ENCODE measurements around the gene PLD1. TPM values are rescaled to one million over a fixed set of nuclear protein-coding genes. Genes with fewer than 3 reads are reported as not detected.

The PLD1 gene
- total RNA-seq, 6 donors from 2014 or later: 11.2 to 47.1 (median 15.6) TPM

DNA sequence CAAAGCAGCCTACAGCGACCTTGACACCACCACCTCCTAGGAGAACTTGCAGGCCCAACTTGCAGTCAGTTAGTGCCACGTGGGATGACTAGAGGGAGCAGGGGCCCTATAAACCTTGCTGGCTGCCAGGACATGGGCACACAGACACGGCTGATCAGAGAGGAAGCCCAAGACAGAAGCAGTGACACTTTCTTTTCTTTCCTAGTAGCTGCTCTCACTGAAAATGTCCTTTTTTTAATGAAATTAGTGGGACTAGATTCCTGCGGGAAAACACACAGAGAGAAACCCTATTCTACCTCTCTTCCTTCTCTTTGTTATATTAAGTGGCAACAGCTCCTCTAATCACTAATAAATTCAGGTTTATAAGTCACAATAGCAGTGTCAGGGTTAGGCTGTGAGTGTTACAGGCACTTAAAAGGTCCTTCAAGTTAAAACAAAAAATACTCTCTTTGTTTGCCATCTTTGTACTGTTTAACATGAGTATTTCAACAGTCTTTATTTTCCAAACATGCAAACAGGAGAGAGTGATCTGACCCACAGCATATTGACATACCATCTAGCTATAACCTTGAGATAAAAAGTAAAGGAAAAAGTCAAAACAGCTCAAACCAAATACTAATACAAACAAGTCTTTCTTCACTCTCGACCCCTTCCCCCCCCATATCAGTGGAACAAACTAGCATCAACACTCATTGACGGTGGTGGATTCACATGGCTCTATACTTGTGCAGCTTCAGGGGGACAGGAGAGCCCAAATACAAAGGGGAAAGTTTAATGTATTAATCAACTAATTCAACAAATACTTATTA lies 30.7 kb upstream of the PLD1 start:
- H3K27ac ChIP-seq: no peak overlapping the region
- no peak for DNase-seq
- no peak for ATAC-seq (ENCODE audit: low FRiP score in 2 of 2)

GRCh38 chr3:171840445-171840810 lies 30.1 kb upstream of the PLD1 start:
- Histone ChIP-seq H3K36me3 (no peaks in the 10 kb centered on the region), H3K4me3 (no peak overlapping the region), H3K4me1 (peaks cover 0 to 8% (median 6%) of the 10 kb centered on the region in 4 donors), H3K27ac (no peak overlapping the region), H3K27me3 (no peaks in the 10 kb centered on the region), H3K9me3 (no peaks in the 10 kb centered on the region)
- ATAC-seq (ENCODE audit: low FRiP score in 2 of 2): no peak
- TF ChIP-seq, protein P1, sequence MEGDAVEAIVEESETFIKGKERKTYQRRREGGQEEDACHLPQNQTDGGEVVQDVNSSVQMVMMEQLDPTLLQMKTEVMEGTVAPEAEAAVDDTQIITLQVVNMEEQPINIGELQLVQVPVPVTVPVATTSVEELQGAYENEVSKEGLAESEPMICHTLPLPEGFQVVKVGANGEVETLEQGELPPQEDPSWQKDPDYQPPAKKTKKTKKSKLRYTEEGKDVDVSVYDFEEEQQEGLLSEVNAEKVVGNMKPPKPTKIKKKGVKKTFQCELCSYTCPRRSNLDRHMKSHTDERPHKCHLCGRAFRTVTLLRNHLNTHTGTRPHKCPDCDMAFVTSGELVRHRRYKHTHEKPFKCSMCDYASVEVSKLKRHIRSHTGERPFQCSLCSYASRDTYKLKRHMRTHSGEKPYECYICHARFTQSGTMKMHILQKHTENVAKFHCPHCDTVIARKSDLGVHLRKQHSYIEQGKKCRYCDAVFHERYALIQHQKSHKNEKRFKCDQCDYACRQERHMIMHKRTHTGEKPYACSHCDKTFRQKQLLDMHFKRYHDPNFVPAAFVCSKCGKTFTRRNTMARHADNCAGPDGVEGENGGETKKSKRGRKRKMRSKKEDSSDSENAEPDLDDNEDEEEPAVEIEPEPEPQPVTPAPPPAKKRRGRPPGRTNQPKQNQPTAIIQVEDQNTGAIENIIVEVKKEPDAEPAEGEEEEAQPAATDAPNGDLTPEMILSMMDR (IDR thresholded peaks at IDR 0.05): no peak
- no peak for TF ChIP-seq POLR2AphosphoS5 (IDR thresholded peaks at IDR 0.05)
- no peak for TF ChIP-seq EP300 (IDR thresholded peaks at IDR 0.05)
- TF ChIP-seq POLR2A (IDR thresholded peaks at IDR 0.05): no peak
- WGBS, 2 donors: 94 to 97% methylated on average over 2 of the region's 2 CpGs
- no peak for DNase-seq

More for the DNA sequence above, 30.7 kb upstream of the PLD1 start:
- no peaks in the 10 kb centered on the region for H3K27me3 ChIP-seq
- TF ChIP-seq, protein P1 (IDR thresholded peaks at IDR 0.05): no peak
- TF ChIP-seq EP300 (IDR thresholded peaks at IDR 0.05): no peak
- no peak for TF ChIP-seq POLR2AphosphoS5 (IDR thresholded peaks at IDR 0.05)
- no peak for TF ChIP-seq POLR2A (IDR thresholded peaks at IDR 0.05)
- no peaks in the 10 kb centered on the region for H3K9me3 ChIP-seq
- H3K4me1 ChIP-seq: peaks cover 0 to 8% (median 6%) of the 10 kb centered on the region in 4 donors
- no peak overlapping the region for H3K4me3 ChIP-seq
- 65 to 68% methylated on average over 6 of the region's 6 CpGs for WGBS, 2 donors
- no peaks in the 10 kb centered on the region for H3K36me3 ChIP-seq

DNA sequence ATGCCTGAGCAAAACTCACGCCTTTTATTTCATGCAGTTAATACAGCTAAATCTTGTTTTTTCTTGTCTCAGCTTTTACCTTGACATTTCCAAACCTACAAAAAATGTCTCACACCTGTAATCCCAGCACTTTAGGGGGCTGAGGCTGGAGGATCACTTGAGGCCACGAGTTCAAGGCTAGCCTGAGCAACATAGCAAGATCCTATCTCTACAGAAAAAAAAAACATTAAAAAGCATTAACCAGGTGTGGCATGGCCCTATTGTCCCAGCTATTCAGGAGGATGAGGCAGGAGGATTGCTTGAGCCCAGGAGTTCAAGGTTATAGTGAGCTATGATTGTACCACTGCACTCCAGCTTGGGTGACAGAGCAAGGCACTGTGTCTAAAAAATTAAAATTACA lies 29.0 kb upstream of the PLD1 start:
- Histone ChIP-seq H3K9me3 (no peaks in the 10 kb centered on the region), H3K36me3 (no peaks in the 10 kb centered on the region), H3K27ac (no peak overlapping the region), H3K27me3 (no peaks in the 10 kb centered on the region), H3K4me3 (no peak overlapping the region), H3K4me1 (peaks cover 3 to 17% (median 12%) of the 10 kb centered on the region in 4 donors)
- no peak for DNase-seq
- no peak for ATAC-seq (ENCODE audit: low FRiP score in 2 of 2)
- 93 to 96% methylated on average over 2 of the region's 2 CpGs for WGBS, 2 donors
- TF ChIP-seq, protein P1 (IDR thresholded peaks at IDR 0.05): no peak
- no peak for TF ChIP-seq POLR2A (IDR thresholded peaks at IDR 0.05)
- no peak for TF ChIP-seq EP300 (IDR thresholded peaks at IDR 0.05)
- TF ChIP-seq POLR2AphosphoS5 (IDR thresholded peaks at IDR 0.05): no peak

GRCh38 chr3:171838218-171838720 lies 28.0 kb upstream of the PLD1 start:
- Histone ChIP-seq H3K4me1 (peaks cover 10 to 27% (median 21%) of the 10 kb centered on the region in 4 donors), H3K27me3 (no peaks in the 10 kb centered on the region), H3K27ac (peak overlapping the region in 1 of 4 donors; percentile 13), H3K9me3 (no peaks in the 10 kb centered on the region), H3K36me3 (no peaks in the 10 kb centered on the region), H3K4me3 (peak overlapping the region in 1 of 4 donors; percentile 4)
- TF ChIP-seq, protein P1 (IDR thresholded peaks at IDR 0.05): no peak
- TF ChIP-seq EP300 (IDR thresholded peaks at IDR 0.05): no peak
- no peak for TF ChIP-seq POLR2AphosphoS5 (IDR thresholded peaks at IDR 0.05)
- no peak for TF ChIP-seq POLR2A (IDR thresholded peaks at IDR 0.05)
- ATAC-seq (ENCODE audit: low FRiP score in 2 of 2): peak; percentile 53 to 84
- no peak for DNase-seq
- WGBS, 2 donors: 32 to 33% methylated on average over 6 of the region's 6 CpGs
